Left colon (tissue), 2 donors: ENCODE results near the gene BBOF1. TPM values are rescaled to one million over a fixed set of nuclear protein-coding genes. Genes with fewer than 3 reads are reported as not detected.
"Not testable (repeated sequence)": the region's sequence is repeated elsewhere in the genome, so short reads cannot be mapped to it uniquely, and the experiment has no call there.

Experiments
- ATAC-seq: fragments of 200-7000 bp; cut with Tn5 transposase; one replicate; pipeline ENCODE4 v1.9.1; 2020; ENCODE audit warnings: mild to moderate bottlenecking, moderate library complexity
- DNase-seq, 2 donors: peaks; one replicate each; pipeline ENCODE4 v3.0.0-alpha.2; 2020
- intact Hi-C, 2 donors: fragments of 100-400 bp; cut with DNase I in 1 of 2; cut with micrococcal nuclease in 1 of 2; formaldehyde crosslinking; loops; one replicate each; pipeline versions ENCODE4 v1.11.2 to v1.14.0; 2022; cut with DNase I, micrococcal nuclease
- long read RNA-seq: library from polyadenylated mRNA; unstranded; transcript quantifications from one replicate; pipeline ENCODE4 v2.0.0, GENCODE V29; 2021
- total RNA-seq, 2 donors: library from RNA; stranded (reverse); fragmentation: NEBNext Ultra II Directional; extraction: Animal tissue kit (Norgen Biotek cat#: 25700); gene quantifications; one replicate each; pipeline ENCODE4 v1.2.1, GENCODE V29; 2021
- donor health status: DM: no; HTN: no; CAD: no.
- donor health status: DM: yes; HTN: yes; CAD: no.

BBOF1 gene, protein sequence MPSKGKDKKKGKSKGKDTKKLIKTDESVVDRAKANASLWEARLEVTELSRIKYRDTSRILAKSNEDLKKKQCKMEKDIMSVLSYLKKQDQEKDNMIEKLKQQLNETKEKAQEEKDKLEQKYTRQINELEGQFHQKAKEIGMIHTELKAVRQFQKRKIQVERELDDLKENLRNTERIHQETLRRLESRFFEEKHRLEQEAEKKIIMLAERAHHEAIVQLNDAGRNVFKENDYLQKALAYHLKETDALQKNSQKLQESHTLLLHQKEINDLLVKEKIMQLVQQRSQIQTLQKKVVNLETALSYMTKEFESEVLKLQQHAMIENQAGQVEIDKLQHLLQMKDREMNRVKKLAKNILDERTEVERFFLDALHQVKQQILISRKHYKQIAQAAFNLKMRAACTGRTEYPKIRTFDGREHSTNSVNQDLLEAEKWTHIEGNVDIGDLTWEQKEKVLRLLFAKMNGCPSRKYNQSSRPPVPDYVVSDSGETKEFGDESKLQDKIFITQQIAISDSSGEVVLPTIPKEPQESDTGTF
- 1 to 10 TPM; 3.1 to 4.5 TPM for total RNA-seq
- long read RNA-seq, partial matches to known transcripts = 1 of 14 reads
- long read RNA-seq, other reads (novel, unspliced or antisense) = 13 of 14 reads

DNA sequence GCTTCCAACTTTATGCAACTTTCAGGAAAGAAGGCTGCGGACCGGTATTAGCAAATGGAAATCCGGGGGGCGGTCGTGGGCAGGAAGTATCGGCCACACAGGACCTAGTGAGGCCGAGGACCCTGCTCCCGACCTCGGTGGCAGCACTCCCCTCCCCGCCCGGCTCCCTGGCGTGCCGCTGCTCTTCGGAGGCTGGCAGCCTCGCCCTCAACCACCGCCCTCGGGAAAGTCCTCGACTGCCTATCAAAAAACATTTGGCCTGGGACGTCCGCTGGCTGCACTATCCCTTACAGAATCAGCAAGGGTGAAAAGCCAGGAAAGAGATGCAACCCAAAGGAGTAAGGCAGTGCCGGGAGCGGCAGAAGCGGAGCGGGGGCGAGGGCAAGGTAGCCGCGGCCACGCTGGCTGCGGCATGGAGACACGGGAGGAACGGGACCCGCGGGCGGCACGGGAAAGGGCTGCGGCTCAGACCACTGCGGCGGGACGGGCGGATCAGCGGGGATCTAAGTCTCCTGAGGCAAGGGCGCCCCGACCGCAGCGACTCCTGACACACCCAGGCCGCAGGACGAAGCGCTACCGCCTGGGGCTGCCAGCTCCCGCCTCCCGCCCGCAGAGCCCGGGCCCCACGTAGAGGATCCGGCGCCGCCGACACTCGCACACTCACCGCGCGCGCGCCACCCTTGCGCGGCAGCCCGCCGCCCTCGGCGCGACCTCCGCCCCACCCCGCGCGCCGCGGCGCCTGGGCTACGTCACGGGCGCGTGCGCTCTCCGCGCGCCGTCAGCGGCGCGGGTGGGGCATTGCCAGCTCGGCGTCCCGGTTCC, at the start of gene BBOF1, which contains the start of gene ENTPD5:
Gene BBOF1, plus strand, starts transcription at position 764 of the 822 bp plus-strand sequence. CDS start 130 bp downstream, outside the sequence.
Gene ENTPD5, minus strand, starts transcription at position 703 of the 822 bp plus-strand sequence. CDS start 31,186 bp downstream, outside the sequence.
- intact Hi-C loops = no loop called here
- ATAC-seq = peak; percentile 92

DNA sequence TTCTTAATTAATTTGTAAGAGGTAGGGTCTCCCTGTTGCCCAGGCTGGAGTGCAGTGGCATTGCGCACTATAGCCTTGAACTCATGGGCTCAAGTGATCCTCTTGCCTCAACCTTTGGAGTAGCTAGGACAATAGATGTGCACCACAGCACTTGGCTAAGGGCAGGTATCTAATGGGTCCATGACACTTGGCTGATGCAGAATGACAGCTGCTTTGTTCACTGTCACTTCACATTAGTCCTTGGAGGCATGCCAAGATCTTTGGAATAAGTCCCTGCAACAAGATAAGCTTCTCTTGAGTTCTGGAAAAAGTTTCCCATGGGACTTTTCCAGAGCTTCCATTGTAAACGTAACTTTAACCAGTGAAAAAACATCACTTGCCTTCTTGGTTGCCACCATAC, 45.7 kb upstream of the BBOF1 start:
- DNase-seq = no peak
- intact Hi-C loops = no loop called here
- ATAC-seq = peak; percentile 13

More for the DNA sequence above, at the start of gene BBOF1, which contains the start of gene ENTPD5:
- DNase-seq = peak; percentile 81 to 87

DNA sequence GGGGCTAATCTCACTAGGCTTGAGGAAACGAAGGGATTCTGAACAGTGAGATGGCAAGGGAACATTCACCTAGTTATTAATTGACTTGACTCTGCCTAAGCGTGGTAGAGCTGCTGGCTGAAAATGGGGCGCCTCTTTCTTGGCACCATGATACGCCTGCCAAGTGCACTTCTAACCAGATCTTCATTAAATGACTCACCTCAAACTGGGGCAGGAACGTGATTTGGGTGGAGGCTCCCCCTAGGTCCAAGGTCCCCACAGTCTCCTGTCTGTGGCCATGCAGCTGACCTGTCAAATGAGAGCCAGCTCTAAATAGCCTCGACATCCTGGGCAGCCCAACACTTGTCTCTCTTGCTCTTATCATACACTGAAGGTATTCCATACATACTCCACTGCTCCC, 43.0 kb upstream of the BBOF1 start:
- ATAC-seq = peak; percentile 50
- no peak for DNase-seq
- intact Hi-C loops = no loop called here

DNA sequence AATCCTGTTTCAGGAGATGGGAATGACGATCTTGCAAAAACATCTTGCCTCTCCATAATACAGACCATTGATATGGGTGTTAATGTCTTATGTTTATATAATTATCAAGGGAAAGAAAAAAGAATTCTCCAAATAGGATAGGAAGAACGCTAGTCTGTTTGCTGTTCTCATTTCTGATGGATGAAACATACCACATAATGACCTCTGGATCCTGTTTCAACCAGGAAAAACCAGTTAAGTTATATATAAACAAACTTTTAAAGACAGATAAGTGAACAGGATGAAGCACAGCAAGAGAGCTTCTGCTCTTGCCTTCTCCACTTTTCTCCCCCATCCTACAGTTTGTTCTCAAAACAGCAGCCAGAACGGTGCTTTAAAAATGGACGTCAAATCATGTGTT, 41.3 kb upstream of the BBOF1 start:
- DNase-seq (no peak), ATAC-seq (peak; percentile 67)

GRCh38 chr14:73988065-73988464, 31.1 kb upstream of the BBOF1 start:
- DNase-seq = no peak
- intact Hi-C loops = no loop called here

More for the DNA sequence above, 41.3 kb upstream of the BBOF1 start:
- intact Hi-C loops = no loop called here

GRCh38 chr14:73988656-73989055, 30.5 kb upstream of the BBOF1 start:
- DNase-seq, intact Hi-C loops: not testable (repeated sequence)
- peak; percentile 35 for ATAC-seq

More at GRCh38 chr14:73988065-73988464, 31.1 kb upstream of the BBOF1 start:
- peak; percentile 40 for ATAC-seq

- no peak for DNase-seq
- ATAC-seq = no peak
- intact Hi-C loops = no loop called here
Measured at GRCh38 chr14:73991092-73991491, 28.1 kb upstream of the BBOF1 start.

DNA sequence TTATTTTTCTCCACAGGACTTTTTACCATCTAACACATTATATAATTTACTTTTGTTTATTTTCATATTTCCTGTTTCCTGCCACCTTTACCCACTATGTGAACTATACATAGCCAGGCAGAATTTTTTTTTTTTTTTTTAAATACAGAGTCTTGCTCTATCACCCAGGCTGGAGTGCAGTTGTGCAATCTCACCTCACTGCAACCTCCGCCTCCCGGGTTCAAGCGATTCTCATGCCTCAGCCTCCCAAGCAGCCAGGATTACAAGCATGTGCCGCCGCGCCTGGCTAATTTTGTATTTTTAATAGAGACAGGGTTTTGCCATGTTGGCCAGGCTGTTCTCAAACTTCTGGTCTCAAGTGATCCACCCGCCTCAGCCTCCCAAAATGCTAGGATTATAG, 24.2 kb upstream of the BBOF1 start:
- intact Hi-C loops = not testable (repeated sequence)
- peak; percentile 46 for ATAC-seq
- DNase-seq = peak; percentile 62 to 68

DNA sequence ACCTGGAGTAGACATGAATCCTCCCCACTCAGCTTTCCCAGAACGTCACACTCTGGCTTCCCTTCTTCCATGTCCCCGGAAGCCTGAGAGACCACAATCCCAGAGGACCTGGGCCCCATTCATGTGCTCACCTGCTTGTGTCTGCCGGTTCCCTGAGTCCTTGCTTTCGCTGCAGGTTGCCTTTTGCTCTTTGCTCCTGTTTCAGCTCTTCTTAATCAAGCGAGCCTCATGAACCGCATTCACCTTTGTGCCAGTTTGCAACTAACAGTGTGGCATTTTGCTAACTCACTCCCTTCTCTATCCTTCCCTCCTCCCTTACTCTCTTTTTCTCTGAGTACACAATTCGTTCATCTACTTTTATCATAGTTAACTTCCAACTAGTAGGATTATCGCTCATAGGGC, 23.2 kb upstream of the BBOF1 start:
- DNase-seq (peak; percentile 59 to 67), ATAC-seq (peak; percentile 55)
- intact Hi-C loops = no loop called here

DNA sequence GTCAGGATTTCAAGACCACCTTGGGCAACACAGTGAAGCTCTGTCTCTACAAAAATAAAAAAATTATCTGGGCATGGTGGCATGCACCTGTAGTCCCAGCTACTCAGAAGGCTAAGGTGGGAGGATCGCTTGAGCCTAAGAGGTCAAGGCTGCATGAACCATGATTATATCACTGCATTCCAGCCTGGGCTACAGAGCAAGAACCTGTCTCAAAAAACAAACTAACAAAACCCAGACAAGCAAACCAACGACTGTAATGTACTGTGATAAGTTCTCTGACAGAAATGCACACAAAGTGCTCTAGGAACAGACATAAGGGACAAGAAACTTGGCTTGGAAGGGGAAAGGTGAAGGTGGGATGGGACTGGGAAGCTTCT, 22.4 kb upstream of the BBOF1 start:
- no peak for ATAC-seq
- intact Hi-C loops = no loop called here
- DNase-seq = no peak

DNA sequence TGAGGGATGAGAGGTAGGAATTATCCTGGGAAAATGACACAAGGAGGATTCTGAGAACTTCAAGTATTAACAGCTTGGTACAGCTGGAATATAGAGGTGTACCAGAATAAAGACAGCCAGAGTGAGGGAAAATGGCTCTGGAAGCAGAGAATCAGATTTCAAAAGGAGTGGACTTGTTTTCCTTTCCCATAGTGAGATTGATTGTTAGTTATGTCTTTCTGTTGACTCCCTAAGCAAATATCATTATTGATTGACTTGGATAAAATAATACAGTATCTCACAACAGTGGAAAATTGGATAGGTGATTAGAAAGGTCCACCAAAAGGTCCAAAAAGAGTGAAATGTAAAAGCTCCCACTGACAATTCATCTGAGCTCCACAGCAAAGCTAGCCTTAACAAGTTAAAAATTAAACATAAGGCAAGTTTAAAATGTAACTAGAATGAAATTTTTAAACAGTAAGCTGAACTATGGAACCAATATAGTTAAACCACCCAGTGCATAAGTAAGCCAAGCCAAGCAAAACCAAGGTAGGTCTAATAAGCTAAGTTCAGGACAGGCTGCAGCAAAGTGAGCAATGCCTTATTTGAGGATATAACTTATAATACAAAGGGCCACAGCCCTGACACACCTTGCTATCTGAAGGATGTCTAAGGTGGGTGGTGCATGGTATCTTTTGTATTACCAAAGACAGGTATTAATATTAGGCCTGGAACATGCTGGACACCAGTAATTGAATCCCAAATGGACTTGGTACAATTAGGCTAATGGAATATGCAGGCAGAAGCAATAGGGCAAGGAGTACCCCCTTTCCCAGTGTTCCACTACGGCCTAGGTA, 21.8 kb upstream of the BBOF1 start:
- intact Hi-C loops = no loop called here
- peak; percentile 74 for ATAC-seq
- DNase-seq = peak in 1 of 2 donors; percentile 57

DNA sequence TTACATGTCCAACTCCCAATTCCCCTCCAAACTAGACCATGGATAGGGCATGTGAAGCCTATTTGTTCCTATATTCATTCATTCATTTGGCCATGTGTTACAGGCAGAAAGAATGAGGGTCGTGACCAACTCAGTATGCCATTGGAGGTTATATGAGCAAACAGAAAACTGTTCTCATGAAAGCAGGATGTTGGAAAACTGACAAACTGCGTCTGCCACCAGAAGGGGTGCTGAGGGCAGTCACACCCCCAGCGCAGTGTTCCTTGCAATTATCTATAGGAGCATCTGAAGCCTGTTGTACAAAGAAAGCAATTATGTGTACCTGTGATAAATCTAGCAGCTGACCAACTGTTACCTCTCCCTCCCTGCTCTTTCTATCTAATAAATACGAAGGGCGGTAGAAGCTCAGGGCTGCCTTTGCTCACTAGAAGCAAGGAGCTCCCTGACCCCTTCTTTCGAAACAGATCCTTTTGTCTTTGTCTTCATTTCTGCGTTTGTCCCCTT, 21.2 kb upstream of the BBOF1 start:
- DNase-seq = peak; percentile 62 to 76
- intact Hi-C loops = no loop called here
- peak; percentile 47 for ATAC-seq

DNA sequence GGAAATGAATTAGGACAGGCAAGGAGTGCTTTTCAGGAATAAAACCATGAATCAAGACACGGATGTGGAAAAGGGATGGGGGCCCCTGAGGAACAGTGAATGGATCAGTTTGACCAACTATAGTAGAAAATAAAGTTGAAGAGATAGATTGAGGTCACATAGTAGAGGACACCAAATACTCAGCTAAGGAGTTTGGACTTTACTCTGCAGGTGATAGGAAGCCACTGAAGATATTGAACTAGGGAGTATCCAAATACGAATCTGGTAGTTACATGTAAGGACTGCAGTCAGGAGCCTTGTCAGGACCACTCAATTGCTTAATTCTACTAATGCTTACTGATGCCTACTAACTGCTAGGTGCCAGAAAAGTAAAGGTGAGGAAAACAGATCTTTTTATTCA, 20.4 kb upstream of the BBOF1 start:
- peak; percentile 36 for ATAC-seq
- intact Hi-C loops = no loop called here
- DNase-seq = no peak

- ATAC-seq, DNase-seq, intact Hi-C loops: not testable (repeated sequence)
Measured at GRCh38 chr14:74005664-74006063, 13.5 kb upstream of the BBOF1 start.

- peak; percentile 86 for ATAC-seq
- intact Hi-C loops = no loop called here
- DNase-seq = no peak
Measured at GRCh38 chr14:74008843-74009499, 10.2 kb upstream of the BBOF1 start.

DNA sequence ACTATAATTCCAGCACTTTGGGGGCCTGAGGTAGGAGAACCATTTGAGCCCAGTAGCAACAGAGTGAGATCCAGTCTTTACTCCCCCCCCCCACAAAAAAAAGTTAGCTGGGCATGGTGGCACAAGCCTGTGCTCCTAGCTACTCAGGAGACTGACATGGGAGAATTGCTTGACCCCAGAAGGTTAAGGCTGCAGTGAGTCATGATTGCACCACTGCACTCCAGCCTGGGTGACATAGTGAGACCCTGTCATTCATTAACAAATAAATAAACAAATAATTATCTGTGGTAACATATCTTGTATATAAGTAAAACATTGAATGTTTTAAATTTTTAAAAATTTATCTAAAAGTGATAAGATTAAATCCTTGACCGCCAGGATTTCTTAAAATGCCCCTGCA, 4.8 kb upstream of the BBOF1 start:
- DNase-seq = no peak
- ATAC-seq = no peak
- intact Hi-C loops = no loop called here

- no peak for DNase-seq
- intact Hi-C loops = no loop called here
- no peak for ATAC-seq
Measured at GRCh38 chr14:74015176-74015575, 4.0 kb upstream of the BBOF1 start.

GRCh38 chr14:74015963-74016362, 3.2 kb upstream of the BBOF1 start:
- intact Hi-C loops = no loop called here
- DNase-seq (no peak), ATAC-seq (no peak)
